NCI-H510A treated with DMSO at 0.1 percent for 48 hours (cell line): ENCODE data around the gene NDUFS3.

Experiments used
- DNase-seq: peaks from one replicate; lab custom pipeline; 2025; lab: John Stamatoyannopoulos, UW

NDUFS3 gene

GRCh38 chr11:47589977-47590861 lies 11.3 kb downstream of the NDUFS3 start:
- DNase-seq, result no peak

GRCh38 chr11:47591764-47592163 lies 12.9 kb downstream of the NDUFS3 start:
- DNase-seq, result no peak

- no peak for DNase-seq
These were observed 13.4 kb downstream of the NDUFS3 start for GRCh38 chr11:47592251-47592650.

- DNase-seq, result no peak
These were observed 14.1 kb downstream of the NDUFS3 start for GRCh38 chr11:47592970-47593369.

- no peak for DNase-seq
These were observed 14.6 kb downstream of the NDUFS3 start for GRCh38 chr11:47593492-47593933.

GRCh38 chr11:47593934-47594855 lies 15.3 kb downstream of the NDUFS3 start, which contains the start of gene C1QTNF4:
TSS of gene C1QTNF4 (minus strand) at chr11:47594411. CDS start at chr11:47590810, 3,601 bp downstream.
- no peak for DNase-seq

- DNase-seq, result no peak
These were observed 16.2 kb downstream of the NDUFS3 start for GRCh38 chr11:47595029-47595428.

GRCh38 chr11:47595967-47596366 lies 17.1 kb downstream of the NDUFS3 start:
- DNase-seq, result no peak

- DNase-seq, result no peak
These were observed 21.0 kb downstream of the NDUFS3 start for GRCh38 chr11:47599902-47600301.

- no peak for DNase-seq
These were observed 24.4 kb downstream of the NDUFS3 start for GRCh38 chr11:47603295-47603694.

GRCh38 chr11:47605921-47606320 lies 27.0 kb downstream of the NDUFS3 start:
- no peak for DNase-seq

GRCh38 chr11:47606731-47607130 lies 27.9 kb downstream of the NDUFS3 start:
- no peak for DNase-seq

- DNase-seq, result no peak
These were observed 28.5 kb downstream of the NDUFS3 start for GRCh38 chr11:47607380-47607779.

- DNase-seq, result no peak
These were observed 30.8 kb downstream of the NDUFS3 start for GRCh38 chr11:47609675-47610074.

GRCh38 chr11:47611348-47611794 lies 32.5 kb downstream of the NDUFS3 start:
- no peak for DNase-seq

- DNase-seq, result no peak
These were observed 36.4 kb downstream of the NDUFS3 start for GRCh38 chr11:47615249-47615648.

GRCh38 chr11:47616726-47617416 lies 38.0 kb downstream of the NDUFS3 start:
- no peak for DNase-seq

GRCh38 chr11:47617417-47617809 lies 38.5 kb downstream of the NDUFS3 start:
- no peak for DNase-seq

- no peak for DNase-seq
These were observed 42.0 kb downstream of the NDUFS3 start for GRCh38 chr11:47620836-47621378.

- DNase-seq, result no peak
These were observed 47.4 kb downstream of the NDUFS3 start for GRCh38 chr11:47626234-47626633.

- no peak for DNase-seq
These were observed 49.2 kb downstream of the NDUFS3 start for GRCh38 chr11:47628026-47628425.

- no peak for DNase-seq
These were observed 52.6 kb downstream of the NDUFS3 start for GRCh38 chr11:47631473-47631872.
